ENCODE data around the gene UNG. TPM values are rescaled to one million over a fixed set of nuclear protein-coding genes. Genes with fewer than 3 reads are reported as not detected.

UNG gene
- total and polyA plus RNA-seq, 2 of the 8 experiments (the other 6 are each of a cell fraction or from before 2014, with no cell fraction given) = 71.6 to 163 TPM

- no peak overlapping the region for H3K23ac ChIP-seq (ENCODE audit: insufficient read length)
- H4K91ac ChIP-seq (replicated peaks; ENCODE audit: insufficient read length, low read length) = no peak overlapping the region
- ChIA-PET CTCF (ENCODE audit: partially characterized antibody) (interaction anchor here (1.0 to 1.4 kb wide), 3 partner anchors 9 to 29 kb away, joined by 3 to 6 read pairs (median 3); no protein-coding TSS in a partner anchor), POLR2A (ENCODE audit: partially characterized antibody) (interaction anchor here (1.8 kb wide), 1 partner anchor 10 kb away, joined by 6 read pairs; the partner anchor contains the start of gene ALKBH2)
- H3K14ac ChIP-seq (ENCODE audit: insufficient read length) = no peak overlapping the region
- no peak overlapping the region for H2BK20ac ChIP-seq (ENCODE audit: low read length)
- no peaks in the 10 kb centered on the region for H3K4me1 ChIP-seq (replicated peaks in 1 of 4; ENCODE audit: control insufficient read depth in 3 of 4, insufficient read depth in 4 of 4, low read length in 3 of 4)
- no peak overlapping the region for H3K4me2 ChIP-seq (ENCODE audit: insufficient read depth in 1 of 2, low read depth in 2 of 2, low read length in 2 of 2)
- no peaks in the 10 kb centered on the region for H3K9me3 ChIP-seq (ENCODE audit: insufficient read depth in 2 of 2, low read depth in 1 of 2, low read length in 1 of 2)
- no peak overlapping the region for H2BK15ac ChIP-seq (ENCODE audit: low read length)
- H4K8ac ChIP-seq (ENCODE audit: extremely low read depth, insufficient read depth, low read length) = no peak overlapping the region
- H3K79me2 ChIP-seq (ENCODE audit: control insufficient read depth in 1 of 2, insufficient read depth in 2 of 2, low read length in 2 of 2) = no peaks in the 10 kb centered on the region
- H3K36me3 ChIP-seq (ENCODE audit: control insufficient read depth in 2 of 4, insufficient read depth in 4 of 4, low read length in 3 of 4) = peaks cover 0 to 11% (median under 1%) of the 10 kb centered on the region in 4 experiments; a peak in 6 of 8 replicates
- H2BK120ac ChIP-seq (replicated peaks; ENCODE audit: low read depth, low read length) = no peak overlapping the region
- H3K23me2 ChIP-seq (ENCODE audit: low read depth, low read length) = no peaks in the 10 kb centered on the region
- no peak overlapping the region for H3K56ac ChIP-seq (replicated peaks; ENCODE audit: insufficient read length, low read depth, low read length)
- FAIRE-seq (no peak), DNase-seq (ENCODE audit: low read depth in 1 of 2, low spot score in 2 of 2) (no peak)
- H3K9ac ChIP-seq (replicated peaks in 1 of 4; ENCODE audit: extremely low read depth in 1 of 4, low read depth in 3 of 4, low read length in 3 of 4) = no peak overlapping the region
- H3K27ac ChIP-seq (ENCODE audit: low read depth, low read length) = no peak overlapping the region
- 92% methylated on average over 14 of the region's 14 CpGs; no CpG with 5 or more reads in 1 of the 2 experiments for WGBS, 2 experiments (ENCODE audit: extremely low coverage in 1 of 2, insufficient coverage in 1 of 2, insufficient read length in 1 of 2, insufficient replicate concordance in 2 of 2, low coverage in 1 of 2, low lambda C conversion rate in 2 of 2, missing lambda C conversion rate in 1 of 2)
- H2BK12ac ChIP-seq (ENCODE audit: low read depth, low read length) = no peak overlapping the region
- peaks cover 0 to 1% of the 10 kb centered on the region in 2 experiments for H4K20me1 ChIP-seq (replicated peaks in 1 of 2; ENCODE audit: control insufficient read depth in 1 of 2, insufficient read depth in 2 of 2, low read length in 2 of 2)
- no peaks in the 10 kb centered on the region for H3K79me1 ChIP-seq (ENCODE audit: low read depth, low read length)
- H3K18ac ChIP-seq (ENCODE audit: extremely low read depth, low read length) = no peak overlapping the region
- no peak overlapping the region for H2AK5ac ChIP-seq (ENCODE audit: low read depth, low read length)
- H2AFZ ChIP-seq (ENCODE audit: low read length) = no peak overlapping the region
- H4K5ac ChIP-seq (ENCODE audit: insufficient read length, low read depth, low read length) = no peak overlapping the region
- H2BK5ac ChIP-seq (ENCODE audit: low read depth, low read length) = no peak overlapping the region
- H3K27me3 ChIP-seq (replicated peaks in 1 of 4; ENCODE audit: control insufficient read depth in 3 of 4, extremely low read depth in 1 of 4, insufficient read depth in 3 of 4, low read length in 3 of 4) = no peaks in the 10 kb centered on the region
- H3K4me3 ChIP-seq (ENCODE audit: extremely low read depth in 1 of 4, insufficient read depth in 2 of 4, low read depth in 3 of 4, low read length in 4 of 4) = no peak overlapping the region
- TF ChIP-seq SP2 (IDR thresholded peaks at IDR 0.05; ENCODE audit: low read length) = no peak
- no peak for TF ChIP-seq USF2 (IDR thresholded peaks at IDR 0.05; ENCODE audit: low read length)
- TF ChIP-seq SIX5 (IDR thresholded peaks at IDR 0.05; ENCODE audit: low read depth, low read length) = no peak
- H3K4ac ChIP-seq (replicated peaks; ENCODE audit: insufficient read length, low read depth, low read length) = no peak overlapping the region
These were observed 14.6 kb upstream of the UNG start for GRCh38 chr12:109082751-109083150.
